HepG2 (cell line): ENCODE data around the gene HSF4. TPM values are rescaled to one million over a fixed set of nuclear protein-coding genes. Genes with fewer than 3 reads are reported as not detected.

ENCODE experiments used
- CBX2 ChIP-seq, 2 experiments: fragments of 200-600 bp in 1 of 2; sonication (generic); formaldehyde crosslinking in 1 of 2; IDR thresholded peaks; 2 replicates each; pipeline versions ENCODE4 v1.7.0 to v1.8.1; 2018 to 2022; ENCODE audit warnings: low read depth in 2 of 2, low read length in 1 of 2, mild to moderate bottlenecking in 1 of 2, missing genetic modification reagents in 1 of 2
- DNMT1 ChIP-seq: sonication (generic); formaldehyde crosslinking; IDR thresholded peaks from 2 replicates; pipeline ENCODE4 v1.5.1; 2020; ENCODE audit warnings: mild to moderate bottlenecking, missing genetic modification reagents
- E2F1 ChIP-seq: sonication (generic); formaldehyde crosslinking; IDR thresholded peaks from 2 replicates; pipeline ENCODE4 v1.5.0; 2020; ENCODE audit warnings: missing genetic modification reagents
- HDAC1 ChIP-seq: sonication (generic); formaldehyde crosslinking; IDR thresholded peaks from 2 replicates; pipeline ENCODE4 v1.5.1; 2020; ENCODE audit warnings: mild to moderate bottlenecking, missing genetic modification reagents
- HNF1B ChIP-seq: sonication (generic); formaldehyde crosslinking; IDR thresholded peaks from 2 replicates; pipeline ENCODE4 v1.5.1; 2020; ENCODE audit warnings: mild to moderate bottlenecking, moderate library complexity, missing genetic modification reagents
- MYC ChIP-seq: sonication (generic); formaldehyde crosslinking; IDR thresholded peaks from 2 replicates; pipeline ENCODE4 v1.9.0; 2021; ENCODE audit warnings: missing genetic modification reagents, borderline replicate concordance
- RFXAP ChIP-seq: sonication (generic); formaldehyde crosslinking; IDR thresholded peaks from 2 replicates; pipeline ENCODE4 v1.4.0; 2020; ENCODE audit warnings: missing genetic modification reagents, borderline replicate concordance
- SMAD1 ChIP-seq: sonication (generic); formaldehyde crosslinking; IDR thresholded peaks from 2 replicates; pipeline ENCODE4 v1.4.0; 2020; ENCODE audit warnings: missing genetic modification reagents, low read depth, mild to moderate bottlenecking, borderline replicate concordance
- TAF15 ChIP-seq: fragments of 200-400 bp; formaldehyde crosslinking; IDR thresholded peaks from one replicate; pipeline ENCODE4 v1.6.1; 2018; ENCODE audit warnings: mild to moderate bottlenecking, low read depth, low read length; ENCODE audit not compliant: poor library complexity, severe bottlenecking
- TEAD2 ChIP-seq: sonication (generic); formaldehyde crosslinking; IDR thresholded peaks from 2 replicates; pipeline ENCODE4 v1.9.0; 2021; ENCODE audit warnings: missing genetic modification reagents
- THAP11 ChIP-seq: IDR thresholded peaks from 2 replicates; pipeline ENCODE4 v1.6.1; 2016; ENCODE audit warnings: missing biosample characterization, missing genetic modification reagents
- U2AF1 ChIP-seq: fragments of 200-400 bp; formaldehyde crosslinking; optimal IDR thresholded peaks from 2 replicates; pipeline ENCODE3; 2017; ENCODE audit warnings: mild to moderate bottlenecking, low read depth, low read length
- YEATS2 ChIP-seq: sonication (generic); formaldehyde crosslinking; IDR thresholded peaks from 2 replicates; pipeline ENCODE4 v1.4.0; 2020; ENCODE audit warnings: missing genetic modification reagents, borderline replicate concordance
- ZFP36L2 ChIP-seq: sonication (generic); formaldehyde crosslinking; IDR thresholded peaks from 2 replicates; pipeline ENCODE4 v1.4.0; 2020; ENCODE audit warnings: missing genetic modification reagents
- ZNF329 ChIP-seq: sonication (generic); formaldehyde crosslinking; IDR thresholded peaks from 2 replicates; pipeline ENCODE4 v1.9.0; 2021; ENCODE audit warnings: low read depth, mild to moderate bottlenecking, missing genetic modification reagents
- ZNF354B ChIP-seq: sonication (generic); formaldehyde crosslinking; IDR thresholded peaks from 2 replicates; pipeline ENCODE4 v1.8.0; 2022; ENCODE audit warnings: mild to moderate bottlenecking, missing genetic modification reagents
- ZNF709 ChIP-seq: sonication (generic); formaldehyde crosslinking; IDR thresholded peaks from 2 replicates; pipeline ENCODE4 v1.5.0; 2020; ENCODE audit warnings: mild to moderate bottlenecking, missing genetic modification reagents
- ZNF841 ChIP-seq: sonication (generic); formaldehyde crosslinking; IDR thresholded peaks from 2 replicates; pipeline ENCODE4 v1.8.1; 2023; ENCODE audit warnings: missing genetic modification reagents, borderline replicate concordance
- polyA plus RNA-seq, 8 experiments: library from polyadenylated mRNA; depleted of rRNA in 3 of 8; stranded (reverse) in 7 of 8; unstranded in 1 of 8; fragments of >200 nt; fragmentation: Illumina TruSeq in 4 of 8; extraction: Trizol in 4 of 8; gene quantifications; 2 replicates each; pipeline versions ENCODE4 v1.2.1 to v1.2.3, GENCODE V29; 2011 to 2016; ENCODE audit warnings: low read depth in 4 of 8, missing spikeins in 1 of 8, mixed read lengths in 1 of 8; ENCODE audit not compliant: insufficient read depth in 1 of 8
- total RNA-seq, 5 experiments: library from RNA; depleted of rRNA; stranded (reverse); fragments of >200 nt; fragmentation: Illumina TruSeq; extraction: Trizol; gene quantifications; 2 replicates each; pipeline ENCODE4 v1.2.3, GENCODE V29; 2016; ENCODE audit warnings: low read depth in 1 of 5
- TF ChIP-seq, protein P1 (sequence below): sonication (generic); formaldehyde crosslinking; IDR thresholded peaks from 2 replicates; pipeline ENCODE4 v1.5.1; 2020; ENCODE audit warnings: mild to moderate bottlenecking, missing genetic modification reagents, borderline replicate concordance
- TF ChIP-seq, protein P2 (sequence below): sonication (generic); formaldehyde crosslinking; IDR thresholded peaks from 2 replicates; pipeline ENCODE4 v1.8.0; 2022; ENCODE audit warnings: missing genetic modification reagents, mild to moderate bottlenecking, moderate library complexity, borderline replicate concordance
- TF ChIP-seq, protein P3 (sequence below): sonication (generic); formaldehyde crosslinking; IDR thresholded peaks from 2 replicates; pipeline ENCODE4 v1.8.1; 2023; ENCODE audit warnings: mild to moderate bottlenecking, moderate library complexity, missing genetic modification reagents

Gene HSF4
- total and polyA plus RNA-seq, 2 of the 13 experiments (the other 11 are each of a cell fraction or from before 2014, with no cell fraction given) = 3.5 to 16.9 TPM

DNA sequence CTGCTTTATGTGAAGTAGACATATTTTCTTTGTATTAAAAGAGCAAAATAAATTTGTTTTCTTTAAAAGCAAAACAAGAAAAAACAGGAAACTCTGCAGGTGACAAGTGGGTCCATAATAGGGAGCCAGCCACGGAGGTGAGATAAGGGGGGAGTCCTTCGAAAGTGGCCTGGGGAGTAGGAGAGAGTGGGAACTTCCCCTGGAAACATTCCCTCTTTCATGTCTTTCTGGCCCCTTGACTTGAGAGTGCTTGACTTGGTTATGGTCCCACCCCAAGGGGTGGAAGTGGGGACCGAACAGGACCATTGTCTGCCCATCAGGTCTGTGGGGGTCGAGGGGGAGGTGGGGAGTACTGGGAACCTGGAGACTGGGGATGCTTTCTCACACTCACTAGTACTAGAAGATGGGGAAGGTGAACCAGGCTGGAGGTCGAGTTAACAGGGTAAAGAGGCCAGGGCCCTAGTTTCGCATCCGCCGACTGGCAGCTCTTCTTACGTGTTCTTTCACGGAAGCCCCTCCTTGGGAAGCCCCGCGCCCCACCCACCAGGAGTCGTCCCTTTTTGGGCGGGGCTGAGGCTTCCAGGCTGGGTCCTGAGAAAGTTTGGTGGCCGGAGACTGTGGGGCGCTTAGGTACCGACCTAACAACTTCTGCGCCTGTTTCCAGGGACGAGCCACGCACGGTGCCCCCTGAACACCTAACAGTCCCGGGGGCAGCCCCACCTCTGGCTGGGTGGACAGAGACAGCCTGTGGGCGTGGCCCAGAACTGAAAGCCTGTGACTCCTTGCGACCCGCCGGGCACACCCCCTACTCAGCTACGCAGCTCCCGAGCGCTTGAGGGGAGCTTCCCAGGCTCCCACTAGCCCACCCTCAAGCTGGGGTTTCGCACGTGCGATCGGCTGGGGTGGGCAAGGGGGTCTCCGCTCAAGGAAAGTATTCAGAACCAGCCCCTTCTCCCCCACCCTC lies 5.6 kb upstream of the HSF4 start (continued):
- TF ChIP-seq THAP11 (CRISPR knock-in tag) (no peak), TEAD2 (CRISPR knock-in tag) (no peak), ZFP36L2 (CRISPR knock-in tag) (no peak), ZNF329 (CRISPR knock-in tag) (no peak), RFXAP (CRISPR knock-in tag) (no peak), ZNF841 (CRISPR knock-in tag) (no peak), DNMT1 (CRISPR knock-in tag) (no peak), ZNF709 (no peak), TAF15 (no peak), HDAC1 (CRISPR knock-in tag) (no peak), SMAD1 (CRISPR knock-in tag) (0 out of 2 replicates have a peak, but pooled peaks have one; percentile 18), HNF1B (CRISPR knock-in tag) (no peak), U2AF1 (no peak), ZNF354B (CRISPR knock-in tag) (no peak), MYC (0 out of 2 replicates have a peak, but pooled peaks have one; percentile 1), YEATS2 (no peak), E2F1 (CRISPR knock-in tag) (no peak), CBX2 (IDR thresholded peaks at IDR 0.05; ENCODE audit: low read depth, low read length) (no peak), CBX2 (CRISPR knock-in tag; IDR thresholded peaks at IDR 0.05; ENCODE audit: low read depth) (no peak)
- TF ChIP-seq, protein P1, sequence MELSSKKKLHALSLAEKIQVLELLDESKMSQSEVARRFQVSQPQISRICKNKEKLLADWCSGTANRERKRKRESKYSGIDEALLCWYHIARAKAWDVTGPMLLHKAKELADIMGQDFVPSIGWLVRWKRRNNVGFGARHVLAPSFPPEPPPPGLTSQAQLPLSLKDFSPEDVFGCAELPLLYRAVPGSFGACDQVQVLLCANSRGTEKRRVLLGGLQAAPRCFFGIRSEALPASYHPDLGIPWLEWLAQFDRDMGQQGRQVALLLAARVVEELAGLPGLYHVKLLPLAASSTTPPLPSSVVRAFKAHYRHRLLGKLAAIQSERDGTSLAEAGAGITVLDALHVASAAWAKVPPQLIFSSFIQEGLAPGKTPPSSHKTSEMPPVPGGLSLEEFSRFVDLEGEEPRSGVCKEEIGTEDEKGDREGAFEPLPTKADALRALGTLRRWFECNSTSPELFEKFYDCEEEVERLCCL (CRISPR knock-in tag) = no peak
- TF ChIP-seq, protein P2, sequence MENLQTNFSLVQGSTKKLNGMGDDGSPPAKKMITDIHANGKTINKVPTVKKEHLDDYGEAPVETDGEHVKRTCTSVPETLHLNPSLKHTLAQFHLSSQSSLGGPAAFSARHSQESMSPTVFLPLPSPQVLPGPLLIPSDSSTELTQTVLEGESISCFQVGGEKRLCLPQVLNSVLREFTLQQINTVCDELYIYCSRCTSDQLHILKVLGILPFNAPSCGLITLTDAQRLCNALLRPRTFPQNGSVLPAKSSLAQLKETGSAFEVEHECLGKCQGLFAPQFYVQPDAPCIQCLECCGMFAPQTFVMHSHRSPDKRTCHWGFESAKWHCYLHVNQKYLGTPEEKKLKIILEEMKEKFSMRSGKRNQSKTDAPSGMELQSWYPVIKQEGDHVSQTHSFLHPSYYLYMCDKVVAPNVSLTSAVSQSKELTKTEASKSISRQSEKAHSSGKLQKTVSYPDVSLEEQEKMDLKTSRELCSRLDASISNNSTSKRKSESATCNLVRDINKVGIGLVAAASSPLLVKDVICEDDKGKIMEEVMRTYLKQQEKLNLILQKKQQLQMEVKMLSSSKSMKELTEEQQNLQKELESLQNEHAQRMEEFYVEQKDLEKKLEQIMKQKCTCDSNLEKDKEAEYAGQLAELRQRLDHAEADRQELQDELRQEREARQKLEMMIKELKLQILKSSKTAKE (CRISPR knock-in tag) = no peak
- TF ChIP-seq, protein P3, sequence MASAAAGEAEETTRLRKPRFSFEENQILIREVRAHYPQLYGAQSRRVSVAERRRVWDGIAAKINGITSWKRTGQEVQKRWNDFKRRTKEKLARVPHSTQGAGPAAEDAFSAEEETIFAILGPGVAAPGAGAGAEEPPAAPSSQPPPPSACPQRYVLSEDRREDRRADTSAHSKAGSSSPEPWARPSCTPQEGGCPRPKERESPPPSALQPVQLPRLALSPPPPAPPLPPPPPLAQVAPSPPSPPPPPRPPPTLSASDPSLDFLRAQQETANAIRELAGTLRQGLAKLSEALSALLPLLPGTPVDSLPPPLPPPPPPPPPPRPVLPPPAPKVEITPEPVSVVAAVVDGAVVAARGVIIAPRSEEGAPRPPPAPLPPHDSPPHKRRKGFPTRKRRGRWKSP (CRISPR knock-in tag) = no peak
